Fibroblast of lung (primary cell): ENCODE results near the gene PRSS23.

Experiments
- EZH2 ChIP-seq: IDR thresholded peaks from 2 replicates; pipeline ENCODE4 v1.5.1; 2012; ENCODE audit warnings: low read length, control low read depth, mild to moderate bottlenecking; ENCODE audit errors: missing control alignments
- TF ChIP-seq, protein P1 (sequence below), 2 donors: IDR thresholded peaks in 1 of 2; conservative IDR thresholded peaks in 1 of 2; 1 replicate in 1 of 2; 2 replicates in 1 of 2; pipeline ENCODE4 v1.5.1; 2011 to 2012; ENCODE audit warnings: low read length in 2 of 2, control low read depth in 1 of 2, inconsistent platforms in 1 of 2, low read depth in 1 of 2, mild to moderate bottlenecking in 1 of 2

DNA sequence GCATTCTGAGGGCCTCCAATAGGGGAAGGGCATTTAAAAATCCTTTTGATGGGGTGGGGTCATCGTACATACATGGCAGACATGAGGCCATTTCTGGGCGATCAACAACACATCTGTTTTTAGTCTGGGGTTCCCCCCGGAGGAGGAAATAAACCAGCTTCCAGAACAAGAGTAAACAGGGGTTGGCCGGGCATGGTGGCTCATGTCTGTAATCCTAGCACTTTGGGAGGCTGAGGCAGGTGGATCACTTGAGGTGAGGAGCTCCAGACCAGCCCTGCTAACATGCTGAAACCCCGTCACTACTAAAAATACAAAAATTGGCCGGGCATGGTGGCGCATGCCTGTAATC is 12.0 kb downstream of the PRSS23 start:
- TF ChIP-seq, protein P1, sequence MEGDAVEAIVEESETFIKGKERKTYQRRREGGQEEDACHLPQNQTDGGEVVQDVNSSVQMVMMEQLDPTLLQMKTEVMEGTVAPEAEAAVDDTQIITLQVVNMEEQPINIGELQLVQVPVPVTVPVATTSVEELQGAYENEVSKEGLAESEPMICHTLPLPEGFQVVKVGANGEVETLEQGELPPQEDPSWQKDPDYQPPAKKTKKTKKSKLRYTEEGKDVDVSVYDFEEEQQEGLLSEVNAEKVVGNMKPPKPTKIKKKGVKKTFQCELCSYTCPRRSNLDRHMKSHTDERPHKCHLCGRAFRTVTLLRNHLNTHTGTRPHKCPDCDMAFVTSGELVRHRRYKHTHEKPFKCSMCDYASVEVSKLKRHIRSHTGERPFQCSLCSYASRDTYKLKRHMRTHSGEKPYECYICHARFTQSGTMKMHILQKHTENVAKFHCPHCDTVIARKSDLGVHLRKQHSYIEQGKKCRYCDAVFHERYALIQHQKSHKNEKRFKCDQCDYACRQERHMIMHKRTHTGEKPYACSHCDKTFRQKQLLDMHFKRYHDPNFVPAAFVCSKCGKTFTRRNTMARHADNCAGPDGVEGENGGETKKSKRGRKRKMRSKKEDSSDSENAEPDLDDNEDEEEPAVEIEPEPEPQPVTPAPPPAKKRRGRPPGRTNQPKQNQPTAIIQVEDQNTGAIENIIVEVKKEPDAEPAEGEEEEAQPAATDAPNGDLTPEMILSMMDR (conservative IDR thresholded peaks at IDR 0.05 in 1 of 2, IDR thresholded peaks at IDR 0.05 in 1 of 2; ENCODE audit: low read depth in 1 of 2, low read length in 2 of 2) = no peak
- no peak for TF ChIP-seq EZH2
